Hepatocyte (in vitro differentiated cells): ENCODE results near the gene TRAPPC12.

ENCODE experiments used
- EZH2phosphoT487 ChIP-seq: fragments of 200-600 bp; sonication (generic); IDR thresholded peaks from one replicate; pipeline ENCODE4 v1.6.1; 2018; ENCODE audit warnings: antibody characterized with exemption, mild to moderate bottlenecking, low read depth, moderate library complexity; ENCODE audit not compliant: unreplicated experiment, severe bottlenecking
- TF ChIP-seq, protein P1 (sequence below): fragments of 200-600 bp; sonication (generic); IDR thresholded peaks from 2 replicates; pipeline ENCODE4 v1.5.1; 2016; ENCODE audit warnings: antibody characterized with exemption, mild to moderate bottlenecking; ENCODE audit not compliant: poor library complexity

DNA sequence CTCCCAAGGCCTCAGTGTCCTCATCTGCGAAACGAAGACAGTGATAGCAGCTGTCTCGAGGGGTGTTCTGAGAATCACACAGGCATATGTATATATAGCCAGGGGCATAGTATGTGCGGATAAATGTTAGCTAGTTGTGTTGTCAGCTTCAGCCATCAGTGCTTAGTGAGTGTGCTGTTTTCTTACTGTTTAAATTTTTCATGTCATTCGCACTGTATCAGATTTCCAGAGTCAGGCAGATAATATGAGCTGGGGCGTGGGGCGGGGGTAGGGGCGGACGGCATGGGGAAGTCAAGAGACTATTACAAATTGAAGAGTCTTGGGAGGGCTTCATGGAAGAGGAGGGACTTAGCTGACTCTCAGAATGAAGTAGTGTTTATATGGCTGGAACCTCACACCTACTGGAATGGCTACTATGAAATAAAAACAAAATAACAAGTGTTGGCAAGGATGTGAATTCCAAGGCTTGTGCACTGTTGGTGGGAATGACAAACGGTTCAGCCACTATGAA, 7.0 kb downstream of the TRAPPC12 start:
- no peak for TF ChIP-seq EZH2phosphoT487
- TF ChIP-seq, protein P1, sequence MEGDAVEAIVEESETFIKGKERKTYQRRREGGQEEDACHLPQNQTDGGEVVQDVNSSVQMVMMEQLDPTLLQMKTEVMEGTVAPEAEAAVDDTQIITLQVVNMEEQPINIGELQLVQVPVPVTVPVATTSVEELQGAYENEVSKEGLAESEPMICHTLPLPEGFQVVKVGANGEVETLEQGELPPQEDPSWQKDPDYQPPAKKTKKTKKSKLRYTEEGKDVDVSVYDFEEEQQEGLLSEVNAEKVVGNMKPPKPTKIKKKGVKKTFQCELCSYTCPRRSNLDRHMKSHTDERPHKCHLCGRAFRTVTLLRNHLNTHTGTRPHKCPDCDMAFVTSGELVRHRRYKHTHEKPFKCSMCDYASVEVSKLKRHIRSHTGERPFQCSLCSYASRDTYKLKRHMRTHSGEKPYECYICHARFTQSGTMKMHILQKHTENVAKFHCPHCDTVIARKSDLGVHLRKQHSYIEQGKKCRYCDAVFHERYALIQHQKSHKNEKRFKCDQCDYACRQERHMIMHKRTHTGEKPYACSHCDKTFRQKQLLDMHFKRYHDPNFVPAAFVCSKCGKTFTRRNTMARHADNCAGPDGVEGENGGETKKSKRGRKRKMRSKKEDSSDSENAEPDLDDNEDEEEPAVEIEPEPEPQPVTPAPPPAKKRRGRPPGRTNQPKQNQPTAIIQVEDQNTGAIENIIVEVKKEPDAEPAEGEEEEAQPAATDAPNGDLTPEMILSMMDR: no peak
